Neural crest cell (in vitro differentiated cells): ENCODE results near the gene DNAJC1. TPM values are rescaled to one million over a fixed set of nuclear protein-coding genes. Genes with fewer than 3 reads are reported as not detected.

Experiments
- total RNA-seq: library from RNA; stranded (reverse); gene quantifications from 2 replicates; pipeline ENCODE4 v1.2.1, GENCODE V29; 2021

The DNAJC1 gene
- total RNA-seq, 1 donor from 2014 or later, result 34.3 TPM

Other genes starting within 250 kb of the DNAJC1 start
- not detected in 2 replicates for gene EBLN1, start 214.3 kb upstream of the DNAJC1 start, total RNA-seq